ENCODE measurements around the gene COL19A1. TPM values are rescaled to one million over a fixed set of nuclear protein-coding genes. Genes with fewer than 3 reads are reported as not detected.

The COL19A1 gene
- total RNA-seq, 1 donor from 2014 or later, result not detected

- H3K9me3 ChIP-seq, result no peaks in the 10 kb centered on the region
- no peaks in the 10 kb centered on the region for H3K27me3 ChIP-seq
- TF ChIP-seq CTCF (IDR thresholded peaks at IDR 0.05), result no peak
- no peak for DNase-seq
- H3K27ac ChIP-seq, result no peak overlapping the region
- no peak overlapping the region for H3K4me3 ChIP-seq
- no peak for ATAC-seq
- intact Hi-C loops (cut with DNase I), result no loop called here
- H3K36me3 ChIP-seq, result no peaks in the 10 kb centered on the region
- no peaks in the 10 kb centered on the region for H3K4me1 ChIP-seq
Measured at GRCh38 chr6:70028926-70029325, 162.6 kb downstream of the COL19A1 start.

- no peak for TF ChIP-seq CTCF (IDR thresholded peaks at IDR 0.05)
- Histone ChIP-seq H3K27ac (no peak overlapping the region), H3K27me3 (no peaks in the 10 kb centered on the region), H3K9me3 (no peaks in the 10 kb centered on the region), H3K4me3 (no peak overlapping the region), H3K36me3 (no peaks in the 10 kb centered on the region), H3K4me1 (no peaks in the 10 kb centered on the region)
- ATAC-seq (no peak), DNase-seq (no peak)
- intact Hi-C loops (cut with DNase I), result no loop called here
Measured at GRCh38 chr6:70033781-70034180, 167.4 kb downstream of the COL19A1 start.

DNA sequence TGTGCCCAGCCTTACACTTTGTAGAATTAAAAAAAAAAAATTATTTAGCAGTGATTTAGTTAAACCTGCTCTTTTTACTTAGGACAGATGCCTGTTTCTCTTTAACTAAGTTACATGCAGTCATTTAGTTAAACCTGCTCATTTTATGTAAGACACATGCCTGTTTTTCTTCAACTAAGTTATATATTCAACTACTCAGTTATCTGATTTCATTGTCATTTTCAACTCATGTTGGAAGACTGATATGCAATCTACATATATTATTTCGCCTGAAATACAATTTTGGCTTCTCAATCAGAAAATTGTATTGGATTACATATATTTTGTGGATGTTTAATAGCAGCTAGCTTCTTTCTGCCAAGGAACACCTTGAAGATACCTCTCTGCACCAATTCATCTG lies 171.1 kb downstream of the COL19A1 start:
- Histone ChIP-seq H3K4me1 (no peaks in the 10 kb centered on the region), H3K27ac (no peak overlapping the region), H3K27me3 (no peaks in the 10 kb centered on the region), H3K36me3 (no peaks in the 10 kb centered on the region), H3K4me3 (no peak overlapping the region), H3K9me3 (no peaks in the 10 kb centered on the region)
- no peak for ATAC-seq
- intact Hi-C loops (cut with DNase I), result no loop called here
- DNase-seq, result no peak
- no peak for TF ChIP-seq CTCF (IDR thresholded peaks at IDR 0.05)

DNA sequence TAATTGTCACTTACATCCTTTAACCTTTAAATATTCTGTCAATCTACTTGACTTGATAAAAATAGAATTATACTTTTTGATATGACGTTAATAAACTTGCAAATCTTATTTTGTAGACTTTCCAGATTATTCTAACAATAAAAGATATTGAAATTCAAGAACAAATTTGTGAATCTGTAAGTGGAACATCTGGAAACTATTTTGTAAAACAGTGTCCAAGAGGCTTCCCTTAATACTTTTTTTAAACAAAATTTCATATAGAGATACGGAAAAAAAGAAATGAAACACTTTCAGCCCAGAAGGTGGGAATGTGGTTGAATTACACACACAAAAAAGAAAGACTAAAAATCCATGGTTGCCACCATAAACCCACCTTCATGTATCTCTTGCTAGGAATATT lies 174.4 kb downstream of the COL19A1 start:
- Histone ChIP-seq H3K27ac (no peak overlapping the region), H3K4me1 (no peaks in the 10 kb centered on the region), H3K36me3 (no peaks in the 10 kb centered on the region), H3K4me3 (no peak overlapping the region), H3K27me3 (no peaks in the 10 kb centered on the region), H3K9me3 (no peaks in the 10 kb centered on the region)
- ATAC-seq (no peak), DNase-seq (no peak)
- TF ChIP-seq CTCF (IDR thresholded peaks at IDR 0.05), result no peak
- intact Hi-C loops (cut with DNase I), result no loop called here

GRCh38 chr6:70041411-70041810 lies 175.1 kb downstream of the COL19A1 start:
- intact Hi-C loops (cut with DNase I), result no loop called here
- Histone ChIP-seq H3K4me1 (no peaks in the 10 kb centered on the region), H3K27ac (no peak overlapping the region), H3K27me3 (no peaks in the 10 kb centered on the region), H3K36me3 (no peaks in the 10 kb centered on the region), H3K9me3 (no peaks in the 10 kb centered on the region), H3K4me3 (no peak overlapping the region)
- no peak for TF ChIP-seq CTCF (IDR thresholded peaks at IDR 0.05)
- no peak for DNase-seq
- no peak for ATAC-seq

DNA sequence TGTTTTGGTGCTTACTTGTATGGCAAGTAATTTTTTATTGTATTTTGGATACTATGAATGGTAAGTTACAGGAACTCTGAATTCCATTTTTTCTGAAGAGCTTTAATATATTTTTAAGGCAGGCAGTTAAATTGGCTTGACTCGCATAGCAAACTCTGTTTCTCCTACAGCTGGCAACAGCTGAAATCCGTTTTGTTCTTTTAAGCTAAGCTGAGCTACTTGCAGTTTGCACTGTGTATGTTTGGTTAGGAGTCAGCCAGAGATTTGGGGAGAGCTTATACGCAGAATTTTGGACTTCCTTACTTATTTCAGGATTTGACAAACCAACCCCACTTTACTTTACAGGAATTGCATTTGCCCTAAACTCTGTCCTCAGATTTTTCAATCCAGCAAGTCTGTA lies 179.1 kb downstream of the COL19A1 start:
- no peaks in the 10 kb centered on the region for H3K9me3 ChIP-seq
- ATAC-seq, result no peak
- H3K4me1 ChIP-seq, result no peaks in the 10 kb centered on the region
- no peak overlapping the region for H3K27ac ChIP-seq
- no peaks in the 10 kb centered on the region for H3K36me3 ChIP-seq
- no peak for DNase-seq
- TF ChIP-seq CTCF (IDR thresholded peaks at IDR 0.05), result no peak
- H3K27me3 ChIP-seq, result no peaks in the 10 kb centered on the region
- no peak overlapping the region for H3K4me3 ChIP-seq
- intact Hi-C loops (cut with DNase I), result no loop called here
